Endothelial cell (in vitro differentiated cells): ENCODE data around the gene RAB3GAP2. TPM values are rescaled to one million over a fixed set of nuclear protein-coding genes. Genes with fewer than 3 reads are reported as not detected.

Experiments used
- DNase-seq: peaks from one replicate; pipeline ENCODE4 v3.0.0; 2021; ENCODE audit warnings: low spot score
- H3K27ac Mint-ChIP-seq: one replicate; pipeline ENCODE4 v1.8.0; 2021; ENCODE audit warnings: mixed read lengths, inconsistent platforms; ENCODE audit not compliant: unreplicated experiment
- H3K27me3 Mint-ChIP-seq: one replicate; pipeline ENCODE4 v1.8.0; 2021; ENCODE audit warnings: mild to moderate bottlenecking, moderate library complexity, mixed read lengths, inconsistent platforms; ENCODE audit not compliant: unreplicated experiment
- H3K36me3 Mint-ChIP-seq: one replicate; pipeline ENCODE4 v1.8.0; 2021; ENCODE audit warnings: mild to moderate bottlenecking, low read depth, mixed read lengths, inconsistent platforms; ENCODE audit not compliant: unreplicated experiment
- H3K4me1 Mint-ChIP-seq: one replicate; pipeline ENCODE4 v1.8.0; 2021; ENCODE audit warnings: mild to moderate bottlenecking, mixed read lengths, inconsistent platforms; ENCODE audit not compliant: unreplicated experiment
- H3K4me3 Mint-ChIP-seq: one replicate; pipeline ENCODE4 v1.8.0; 2021; ENCODE audit warnings: mild to moderate bottlenecking, mixed read lengths, inconsistent platforms; ENCODE audit not compliant: unreplicated experiment
- H3K9me3 Mint-ChIP-seq: one replicate; pipeline ENCODE4 v1.8.0; 2021; ENCODE audit warnings: mixed read lengths, inconsistent platforms; ENCODE audit not compliant: unreplicated experiment
- total RNA-seq: library from RNA; stranded (reverse); fragmentation: NEBNext Ultra II Directional; extraction: Animal tissue kit (Norgen Biotek cat#: 25700); gene quantifications from one replicate; pipeline ENCODE4 v1.2.1, GENCODE V29; 2021; ENCODE audit not compliant: unreplicated experiment
- TF ChIP-seq, protein P1 (sequence below): fragments of 200-600 bp; sonication (generic); IDR thresholded peaks from one replicate; pipeline ENCODE4 v1.5.0; 2021; ENCODE audit warnings: antibody characterized with exemption; ENCODE audit not compliant: unreplicated experiment

RAB3GAP2 gene
- total RNA-seq, 1 donor from 2014 or later, result 34.5 TPM

DNA sequence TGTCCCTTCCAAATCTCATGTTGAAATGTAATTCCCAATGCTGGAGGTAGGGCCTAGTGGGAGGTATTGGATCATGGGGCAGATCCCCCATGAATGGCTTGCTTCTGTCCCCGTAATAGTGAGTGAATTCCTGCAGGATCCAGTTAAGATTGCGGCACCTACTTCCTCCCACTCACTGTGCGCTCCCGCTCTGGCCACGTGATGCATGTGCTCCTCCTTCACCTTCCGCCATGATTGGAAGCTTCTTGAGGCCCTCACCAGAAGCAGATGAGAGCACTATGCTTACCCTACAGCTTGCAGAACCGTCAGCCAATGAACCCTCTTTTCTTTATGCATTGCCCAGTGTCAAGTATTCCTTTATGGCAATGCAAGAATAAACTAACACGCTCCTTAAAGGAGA lies 14.9 kb upstream of the RAB3GAP2 start:
- DNase-seq, result no peak
- no peaks in the 10 kb centered on the region for H3K27me3 Mint-ChIP-seq
- no peaks in the 10 kb centered on the region for H3K36me3 Mint-ChIP-seq
- H3K27ac Mint-ChIP-seq, result no peak overlapping the region
- no peaks in the 10 kb centered on the region for H3K9me3 Mint-ChIP-seq
- TF ChIP-seq, protein P1, sequence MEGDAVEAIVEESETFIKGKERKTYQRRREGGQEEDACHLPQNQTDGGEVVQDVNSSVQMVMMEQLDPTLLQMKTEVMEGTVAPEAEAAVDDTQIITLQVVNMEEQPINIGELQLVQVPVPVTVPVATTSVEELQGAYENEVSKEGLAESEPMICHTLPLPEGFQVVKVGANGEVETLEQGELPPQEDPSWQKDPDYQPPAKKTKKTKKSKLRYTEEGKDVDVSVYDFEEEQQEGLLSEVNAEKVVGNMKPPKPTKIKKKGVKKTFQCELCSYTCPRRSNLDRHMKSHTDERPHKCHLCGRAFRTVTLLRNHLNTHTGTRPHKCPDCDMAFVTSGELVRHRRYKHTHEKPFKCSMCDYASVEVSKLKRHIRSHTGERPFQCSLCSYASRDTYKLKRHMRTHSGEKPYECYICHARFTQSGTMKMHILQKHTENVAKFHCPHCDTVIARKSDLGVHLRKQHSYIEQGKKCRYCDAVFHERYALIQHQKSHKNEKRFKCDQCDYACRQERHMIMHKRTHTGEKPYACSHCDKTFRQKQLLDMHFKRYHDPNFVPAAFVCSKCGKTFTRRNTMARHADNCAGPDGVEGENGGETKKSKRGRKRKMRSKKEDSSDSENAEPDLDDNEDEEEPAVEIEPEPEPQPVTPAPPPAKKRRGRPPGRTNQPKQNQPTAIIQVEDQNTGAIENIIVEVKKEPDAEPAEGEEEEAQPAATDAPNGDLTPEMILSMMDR, result no peak
- H3K4me1 Mint-ChIP-seq, result no peaks in the 10 kb centered on the region
- H3K4me3 Mint-ChIP-seq, result no peak overlapping the region

DNA sequence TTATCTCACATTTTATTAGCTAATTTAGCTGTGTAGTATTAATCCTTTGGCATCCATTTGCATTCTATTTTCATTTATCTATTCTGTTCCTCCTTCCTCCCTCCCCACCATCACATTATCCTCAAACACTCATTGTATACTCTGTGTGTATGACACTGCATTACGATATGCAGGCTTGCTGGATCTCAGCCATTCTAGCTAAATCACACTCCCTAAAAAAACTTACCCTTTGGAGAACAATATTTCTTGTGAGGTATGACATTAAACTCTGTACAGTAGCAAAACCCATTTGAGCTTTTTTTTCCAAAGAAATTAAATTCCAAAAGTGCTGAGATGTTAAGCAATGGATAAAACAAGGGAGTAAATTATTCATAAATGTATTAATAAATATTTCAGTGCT lies 11.4 kb upstream of the RAB3GAP2 start:
- H3K9me3 Mint-ChIP-seq, result no peaks in the 10 kb centered on the region
- H3K27me3 Mint-ChIP-seq, result no peaks in the 10 kb centered on the region
- H3K4me1 Mint-ChIP-seq, result no peaks in the 10 kb centered on the region
- no peak overlapping the region for H3K4me3 Mint-ChIP-seq
- DNase-seq, result no peak
- TF ChIP-seq, protein P1, result no peak
- H3K27ac Mint-ChIP-seq, result no peak overlapping the region
- no peaks in the 10 kb centered on the region for H3K36me3 Mint-ChIP-seq

DNA sequence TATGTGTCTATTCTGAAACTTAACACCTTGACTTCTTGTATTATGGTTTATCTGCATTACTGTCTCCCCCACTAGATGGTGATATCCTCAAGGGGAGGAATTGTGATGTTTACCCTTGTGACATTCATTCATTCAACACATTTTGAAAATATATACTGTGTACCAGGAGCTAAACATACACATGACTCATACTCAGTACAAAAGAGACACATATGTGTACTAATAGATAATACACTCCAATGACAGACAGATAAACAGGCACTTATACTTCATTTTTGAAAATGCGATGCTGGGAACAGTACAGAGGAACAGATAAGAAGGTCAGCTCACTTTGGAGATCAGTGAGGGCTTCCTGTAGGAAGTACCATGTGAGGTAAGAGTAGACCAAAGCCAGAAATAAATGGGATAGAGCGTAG lies 8.9 kb upstream of the RAB3GAP2 start:
- DNase-seq, result no peak
- Mint-ChIP-seq H3K36me3 (no peaks in the 10 kb centered on the region), H3K27ac (no peak overlapping the region), H3K27me3 (no peaks in the 10 kb centered on the region), H3K4me1 (peaks cover 6% of the 10 kb centered on the region), H3K4me3 (no peak overlapping the region), H3K9me3 (no peaks in the 10 kb centered on the region)
- TF ChIP-seq, protein P1, result peak; percentile 19

DNA sequence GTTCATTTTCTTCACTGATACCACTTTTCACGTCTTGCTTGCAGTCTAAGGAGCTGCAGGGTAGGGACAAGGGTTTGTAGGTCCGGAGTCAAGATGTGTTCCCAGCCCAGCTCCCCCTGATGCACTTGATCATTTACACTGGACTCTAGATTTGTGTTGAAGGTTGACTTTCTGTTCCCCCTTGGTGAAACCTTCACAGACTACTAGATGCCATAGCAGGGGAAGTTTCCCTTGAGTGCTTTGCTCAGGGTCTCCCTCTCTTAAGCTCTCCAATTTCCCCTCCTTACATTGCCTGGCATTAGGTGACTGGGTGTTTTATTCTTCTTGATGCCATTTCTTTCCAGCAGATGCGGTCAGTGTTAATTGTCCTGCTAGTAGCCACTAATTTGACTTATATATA lies 8.0 kb upstream of the RAB3GAP2 start:
- Mint-ChIP-seq H3K4me3 (no peak overlapping the region), H3K36me3 (no peaks in the 10 kb centered on the region), H3K4me1 (peaks cover 6% of the 10 kb centered on the region), H3K27ac (no peak overlapping the region), H3K9me3 (no peaks in the 10 kb centered on the region), H3K27me3 (no peaks in the 10 kb centered on the region)
- no peak for DNase-seq
- TF ChIP-seq, protein P1, result no peak

DNA sequence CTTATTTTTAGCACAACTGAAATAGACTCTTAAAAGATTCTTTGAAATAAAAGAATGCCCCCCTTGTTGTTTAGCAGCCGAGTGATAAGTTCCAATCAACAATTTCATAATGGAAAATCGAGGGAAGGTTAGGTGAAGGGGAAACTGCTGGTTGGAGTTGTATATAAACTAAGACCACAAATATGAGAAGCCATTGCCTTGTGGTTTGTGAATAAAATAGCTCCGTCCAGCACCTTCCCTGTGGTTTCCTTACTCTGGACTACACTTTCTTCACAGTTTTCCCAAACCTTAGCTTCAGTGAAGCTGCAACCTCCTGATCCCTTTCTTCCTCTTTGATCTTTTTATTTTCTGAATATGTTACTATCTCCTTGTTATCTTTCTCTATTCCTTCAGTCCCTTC lies 6.7 kb upstream of the RAB3GAP2 start:
- no peaks in the 10 kb centered on the region for H3K9me3 Mint-ChIP-seq
- TF ChIP-seq, protein P1, result no peak
- no peaks in the 10 kb centered on the region for H3K27me3 Mint-ChIP-seq
- DNase-seq, result no peak
- H3K27ac Mint-ChIP-seq, result no peak overlapping the region
- H3K4me1 Mint-ChIP-seq, result peaks cover 6% of the 10 kb centered on the region
- H3K36me3 Mint-ChIP-seq, result no peaks in the 10 kb centered on the region
- no peak overlapping the region for H3K4me3 Mint-ChIP-seq
